Panc1 (cell line): ENCODE results near the gene MPC1.

ENCODE experiments used
- POLR2AphosphoS5 ChIP-seq: IDR thresholded peaks from 2 replicates; pipeline ENCODE4 v1.6.1; 2012; ENCODE audit warnings: mild to moderate bottlenecking, low read depth, low read length, moderate library complexity
- SIN3A ChIP-seq: IDR thresholded peaks from 2 replicates; pipeline ENCODE4 v1.6.1; 2012; ENCODE audit warnings: low read depth, mild to moderate bottlenecking, low read length, moderate library complexity, borderline replicate concordance; ENCODE audit not compliant: insufficient read depth
- TF ChIP-seq, protein P1 (sequence below): fragments of 450-650 bp; IDR thresholded peaks from 2 replicates; pipeline ENCODE4 v1.5.1; 2017; ENCODE audit warnings: mild to moderate bottlenecking
- TF ChIP-seq, protein P2 (sequence below), 2 experiments: IDR thresholded peaks; 2 replicates each; pipeline ENCODE4 v1.6.1; 2011 to 2012; ENCODE audit warnings: low read depth in 2 of 2, control low read depth in 1 of 2, low read length in 1 of 2, mild to moderate bottlenecking in 1 of 2, moderate library complexity in 1 of 2; ENCODE audit not compliant: insufficient read depth in 1 of 2

DNA sequence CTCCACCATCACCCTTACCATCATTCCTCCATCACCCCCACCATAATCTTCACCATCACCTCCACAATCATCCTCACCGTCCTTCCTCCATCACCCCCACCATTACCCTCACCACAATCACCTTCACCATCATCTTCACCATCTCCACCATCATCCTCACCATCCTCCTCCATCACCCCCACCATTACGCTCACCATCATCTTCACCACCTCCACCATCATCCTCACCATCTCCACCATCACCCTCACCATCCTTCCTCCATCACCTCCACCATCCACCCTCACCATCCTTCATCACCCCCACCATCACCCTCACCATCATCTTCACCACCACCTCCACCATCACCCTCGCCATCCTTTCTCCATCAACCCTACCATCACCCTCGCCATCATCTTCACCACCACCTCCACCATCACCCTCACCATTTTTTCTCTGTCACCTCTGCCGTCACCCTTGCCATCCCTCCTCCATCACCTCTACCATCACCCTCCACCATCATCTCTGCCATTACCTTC, 33.1 kb upstream of the MPC1 start:
- TF ChIP-seq, protein P1, sequence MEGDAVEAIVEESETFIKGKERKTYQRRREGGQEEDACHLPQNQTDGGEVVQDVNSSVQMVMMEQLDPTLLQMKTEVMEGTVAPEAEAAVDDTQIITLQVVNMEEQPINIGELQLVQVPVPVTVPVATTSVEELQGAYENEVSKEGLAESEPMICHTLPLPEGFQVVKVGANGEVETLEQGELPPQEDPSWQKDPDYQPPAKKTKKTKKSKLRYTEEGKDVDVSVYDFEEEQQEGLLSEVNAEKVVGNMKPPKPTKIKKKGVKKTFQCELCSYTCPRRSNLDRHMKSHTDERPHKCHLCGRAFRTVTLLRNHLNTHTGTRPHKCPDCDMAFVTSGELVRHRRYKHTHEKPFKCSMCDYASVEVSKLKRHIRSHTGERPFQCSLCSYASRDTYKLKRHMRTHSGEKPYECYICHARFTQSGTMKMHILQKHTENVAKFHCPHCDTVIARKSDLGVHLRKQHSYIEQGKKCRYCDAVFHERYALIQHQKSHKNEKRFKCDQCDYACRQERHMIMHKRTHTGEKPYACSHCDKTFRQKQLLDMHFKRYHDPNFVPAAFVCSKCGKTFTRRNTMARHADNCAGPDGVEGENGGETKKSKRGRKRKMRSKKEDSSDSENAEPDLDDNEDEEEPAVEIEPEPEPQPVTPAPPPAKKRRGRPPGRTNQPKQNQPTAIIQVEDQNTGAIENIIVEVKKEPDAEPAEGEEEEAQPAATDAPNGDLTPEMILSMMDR, result no peak
- no peak for TF ChIP-seq POLR2AphosphoS5
- TF ChIP-seq, protein P2, sequence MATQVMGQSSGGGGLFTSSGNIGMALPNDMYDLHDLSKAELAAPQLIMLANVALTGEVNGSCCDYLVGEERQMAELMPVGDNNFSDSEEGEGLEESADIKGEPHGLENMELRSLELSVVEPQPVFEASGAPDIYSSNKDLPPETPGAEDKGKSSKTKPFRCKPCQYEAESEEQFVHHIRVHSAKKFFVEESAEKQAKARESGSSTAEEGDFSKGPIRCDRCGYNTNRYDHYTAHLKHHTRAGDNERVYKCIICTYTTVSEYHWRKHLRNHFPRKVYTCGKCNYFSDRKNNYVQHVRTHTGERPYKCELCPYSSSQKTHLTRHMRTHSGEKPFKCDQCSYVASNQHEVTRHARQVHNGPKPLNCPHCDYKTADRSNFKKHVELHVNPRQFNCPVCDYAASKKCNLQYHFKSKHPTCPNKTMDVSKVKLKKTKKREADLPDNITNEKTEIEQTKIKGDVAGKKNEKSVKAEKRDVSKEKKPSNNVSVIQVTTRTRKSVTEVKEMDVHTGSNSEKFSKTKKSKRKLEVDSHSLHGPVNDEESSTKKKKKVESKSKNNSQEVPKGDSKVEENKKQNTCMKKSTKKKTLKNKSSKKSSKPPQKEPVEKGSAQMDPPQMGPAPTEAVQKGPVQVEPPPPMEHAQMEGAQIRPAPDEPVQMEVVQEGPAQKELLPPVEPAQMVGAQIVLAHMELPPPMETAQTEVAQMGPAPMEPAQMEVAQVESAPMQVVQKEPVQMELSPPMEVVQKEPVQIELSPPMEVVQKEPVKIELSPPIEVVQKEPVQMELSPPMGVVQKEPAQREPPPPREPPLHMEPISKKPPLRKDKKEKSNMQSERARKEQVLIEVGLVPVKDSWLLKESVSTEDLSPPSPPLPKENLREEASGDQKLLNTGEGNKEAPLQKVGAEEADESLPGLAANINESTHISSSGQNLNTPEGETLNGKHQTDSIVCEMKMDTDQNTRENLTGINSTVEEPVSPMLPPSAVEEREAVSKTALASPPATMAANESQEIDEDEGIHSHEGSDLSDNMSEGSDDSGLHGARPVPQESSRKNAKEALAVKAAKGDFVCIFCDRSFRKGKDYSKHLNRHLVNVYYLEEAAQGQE (IDR thresholded peaks at IDR 0.05; ENCODE audit: insufficient read depth in 1 of 2, low read depth in 2 of 2, low read length in 1 of 2), result no peak
- TF ChIP-seq SIN3A, result no peak
